ENCODE data around the gene TCF7L1. TPM values are rescaled to one million over a fixed set of nuclear protein-coding genes. Genes with fewer than 3 reads are reported as not detected.
"Not testable (repeated sequence)": the region's sequence is repeated elsewhere in the genome, so short reads cannot be mapped to it uniquely, and the experiment has no call there.

Gene TCF7L1
- polyA plus RNA-seq, 1 donor, result 50.7 TPM

DNA sequence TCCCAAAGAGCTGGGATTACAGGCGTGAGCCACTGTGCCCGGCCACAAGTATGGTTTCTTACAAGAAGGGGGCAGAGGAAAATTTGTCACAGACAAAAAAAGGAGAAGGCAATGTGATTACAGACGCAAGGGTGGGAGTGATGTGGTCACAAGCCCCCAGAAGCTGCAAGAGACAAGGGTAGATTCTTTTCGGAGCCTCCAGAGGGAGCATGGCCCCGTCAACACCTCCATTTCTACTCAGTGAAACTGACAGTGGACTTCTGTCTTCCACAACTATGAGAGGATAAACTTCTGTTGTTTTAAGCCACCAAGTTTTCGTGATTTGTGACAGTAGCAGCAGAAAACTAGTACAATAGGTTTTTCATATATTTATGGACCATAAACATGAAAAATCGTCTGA lies 2.1 kb upstream of the TCF7L1 start:
- peak; percentile 36 for DNase-seq

DNA sequence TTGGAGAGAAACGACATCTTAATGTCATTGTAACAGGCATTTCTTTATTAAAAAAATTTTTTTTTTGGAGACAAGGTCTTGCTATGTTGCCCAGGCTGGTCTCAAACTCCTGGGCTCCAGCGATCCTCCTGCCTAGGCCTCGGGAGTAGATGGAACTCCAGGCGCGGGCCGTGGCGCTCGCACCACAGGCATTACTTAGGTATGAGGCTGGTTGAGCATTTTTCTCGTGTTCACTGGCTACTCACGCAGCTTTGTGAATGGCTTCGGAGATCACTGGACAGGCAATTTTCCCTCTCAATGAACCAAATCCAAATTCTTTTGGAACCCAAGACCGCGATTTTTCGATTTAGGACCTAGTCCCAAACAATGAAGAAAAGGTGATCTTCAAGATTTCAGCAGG lies 795 bp upstream of the TCF7L1 start:
- DNase-seq, result no peak

DNA sequence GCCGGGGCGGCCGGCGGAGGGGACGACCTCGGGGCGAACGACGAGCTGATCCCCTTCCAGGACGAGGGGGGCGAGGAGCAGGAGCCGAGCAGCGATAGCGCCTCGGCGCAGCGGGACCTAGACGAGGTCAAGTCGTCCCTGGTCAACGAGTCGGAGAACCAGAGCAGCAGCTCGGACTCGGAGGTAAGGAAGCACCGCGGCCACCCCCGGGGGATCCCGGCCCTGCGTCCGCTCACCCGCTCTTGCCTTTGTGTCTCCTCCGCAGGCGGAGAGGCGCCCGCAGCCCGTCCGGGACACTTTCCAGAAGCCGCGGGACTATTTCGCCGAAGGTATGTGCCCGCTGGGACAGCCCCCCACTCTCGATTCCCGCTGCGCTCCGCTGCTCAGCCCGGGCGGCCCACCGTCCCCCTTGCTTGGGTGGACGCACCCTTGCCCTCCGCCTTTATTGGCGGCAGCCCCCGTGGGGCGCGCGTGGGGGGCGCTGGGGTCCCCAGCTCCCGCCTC lies 611 bp downstream of the TCF7L1 start:
- DNase-seq, result peak; percentile 32

DNA sequence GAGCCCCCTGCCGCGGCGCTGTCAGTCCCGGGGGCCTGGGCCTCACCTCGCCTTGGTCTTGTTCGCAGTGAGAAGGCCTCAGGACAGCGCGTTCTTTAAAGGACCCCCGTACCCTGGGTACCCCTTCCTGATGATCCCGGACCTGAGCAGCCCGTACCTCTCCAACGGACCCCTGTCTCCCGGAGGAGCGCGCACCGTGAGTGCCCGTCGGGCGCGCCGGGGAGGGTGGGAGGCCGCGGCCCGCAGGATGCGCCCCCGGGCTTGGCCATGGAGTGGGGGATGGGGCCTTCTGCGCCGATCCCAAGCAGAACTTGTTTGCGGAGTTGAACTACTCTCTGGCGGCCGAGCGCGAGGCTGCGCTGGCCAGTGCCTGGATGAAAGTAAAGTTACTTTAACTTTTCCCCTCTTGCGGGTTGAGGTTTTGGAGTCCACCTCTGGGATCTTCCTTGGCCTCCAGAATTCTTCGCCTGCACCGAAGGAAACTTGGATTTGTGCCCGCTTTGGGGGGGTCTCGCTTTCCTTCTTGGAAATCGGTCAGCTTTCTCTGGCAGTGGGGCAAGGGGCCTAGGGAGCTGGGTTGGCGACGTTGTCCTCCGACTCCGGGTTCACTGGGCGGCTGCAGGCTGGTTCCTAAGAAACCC lies 1.2 kb downstream of the TCF7L1 start:
- peak; percentile 65 for DNase-seq

DNA sequence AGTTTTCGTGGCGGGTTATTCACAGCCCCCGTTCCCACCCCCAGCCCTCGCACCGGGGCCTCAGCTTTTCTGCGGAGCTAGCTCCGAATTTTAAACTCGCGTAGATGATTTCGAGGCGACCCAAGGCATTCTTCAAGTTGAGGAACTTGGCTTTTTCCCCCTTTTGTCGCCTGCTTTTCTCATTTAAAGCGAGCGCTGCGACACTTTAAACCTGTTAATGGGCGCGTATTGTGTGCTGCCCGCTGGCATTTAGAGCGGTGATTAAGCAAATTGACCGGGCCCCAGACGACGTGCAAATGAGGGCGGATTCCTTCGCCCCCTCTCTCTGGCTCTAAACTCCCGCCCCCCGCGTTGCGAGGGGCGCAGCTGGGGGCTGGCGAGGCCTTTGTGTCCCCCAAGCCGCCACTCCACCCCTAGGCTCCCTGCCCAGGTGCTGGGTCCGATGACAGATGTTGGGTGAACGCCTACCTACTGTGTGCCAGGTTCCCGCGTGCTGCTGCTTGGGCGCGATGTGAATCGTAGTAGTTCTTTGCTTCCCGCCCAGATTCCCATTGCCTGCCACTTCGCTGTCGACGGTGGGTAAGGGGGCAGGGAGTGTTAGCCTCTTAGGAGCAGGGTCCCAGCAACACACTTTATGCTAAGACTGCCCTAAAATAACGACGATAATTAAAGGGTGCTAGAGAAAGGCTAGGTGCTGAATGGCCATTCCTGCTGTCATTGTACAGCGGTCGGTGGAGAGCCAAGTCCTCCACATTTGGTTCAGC lies 1.9 kb downstream of the TCF7L1 start:
- no peak for DNase-seq

DNA sequence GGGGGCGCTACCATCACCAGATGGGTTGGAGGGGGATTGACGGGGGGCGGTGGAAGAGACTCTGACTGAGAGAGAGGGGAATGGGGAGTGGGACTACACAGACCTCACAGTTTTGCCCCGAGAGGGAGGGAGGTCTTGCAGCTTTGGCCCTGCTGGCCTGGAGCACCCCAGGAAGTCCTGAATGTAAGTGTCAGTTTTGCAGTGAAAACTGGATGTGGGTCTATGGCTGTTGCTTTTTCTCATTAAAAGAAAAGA lies 2.4 kb downstream of the TCF7L1 start:
- DNase-seq, result no peak

DNA sequence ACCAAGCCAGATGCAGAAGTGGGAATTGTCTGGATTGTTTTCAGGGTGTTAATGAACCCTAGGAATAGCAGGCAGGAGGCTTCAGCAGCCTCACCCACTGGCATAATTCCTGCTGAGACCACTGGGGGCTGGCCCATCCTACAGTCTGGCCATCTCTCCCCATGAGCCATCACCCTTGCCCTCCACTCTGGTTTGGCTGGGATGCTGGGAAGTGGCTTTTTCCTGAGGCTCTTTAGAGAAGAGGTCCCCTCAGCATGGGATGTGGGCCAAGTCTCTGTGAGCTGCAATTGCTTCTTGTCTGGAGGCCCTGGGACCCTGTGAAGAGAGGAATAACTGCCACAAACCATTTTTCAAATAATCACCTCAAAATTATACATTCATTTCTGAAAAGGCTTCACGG lies 4.0 kb downstream of the TCF7L1 start:
- no peak for DNase-seq

DNA sequence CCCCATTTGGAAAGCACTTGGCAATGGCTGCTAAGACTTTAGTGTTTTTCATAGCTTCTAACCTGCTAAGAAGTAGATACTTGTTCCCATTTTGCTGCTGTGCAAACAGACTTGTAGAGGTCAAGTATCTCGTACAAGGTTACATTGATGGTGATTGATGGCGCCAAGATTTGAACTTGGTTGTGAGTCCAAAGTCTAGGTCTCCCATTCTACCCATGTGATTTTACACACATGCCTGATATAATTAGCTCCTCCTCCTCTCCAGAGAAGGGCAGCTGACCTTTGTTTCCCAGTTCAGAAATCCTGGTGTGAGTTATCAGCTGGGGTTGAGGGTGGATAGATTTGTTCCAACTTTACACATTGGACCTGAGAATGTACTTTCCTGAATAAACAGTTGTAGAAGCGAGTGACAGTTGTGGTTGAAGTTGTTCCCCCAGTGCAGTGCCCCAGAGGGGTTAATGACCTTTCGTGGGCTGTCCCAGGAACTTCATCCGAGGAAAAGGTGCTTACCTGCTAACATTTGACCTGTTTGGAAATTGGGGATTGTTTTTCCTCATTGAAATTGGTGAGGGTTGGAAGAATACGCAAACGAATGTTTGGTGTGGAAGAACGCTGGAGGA lies 10.4 kb downstream of the TCF7L1 start:
- DNase-seq, result no peak

DNA sequence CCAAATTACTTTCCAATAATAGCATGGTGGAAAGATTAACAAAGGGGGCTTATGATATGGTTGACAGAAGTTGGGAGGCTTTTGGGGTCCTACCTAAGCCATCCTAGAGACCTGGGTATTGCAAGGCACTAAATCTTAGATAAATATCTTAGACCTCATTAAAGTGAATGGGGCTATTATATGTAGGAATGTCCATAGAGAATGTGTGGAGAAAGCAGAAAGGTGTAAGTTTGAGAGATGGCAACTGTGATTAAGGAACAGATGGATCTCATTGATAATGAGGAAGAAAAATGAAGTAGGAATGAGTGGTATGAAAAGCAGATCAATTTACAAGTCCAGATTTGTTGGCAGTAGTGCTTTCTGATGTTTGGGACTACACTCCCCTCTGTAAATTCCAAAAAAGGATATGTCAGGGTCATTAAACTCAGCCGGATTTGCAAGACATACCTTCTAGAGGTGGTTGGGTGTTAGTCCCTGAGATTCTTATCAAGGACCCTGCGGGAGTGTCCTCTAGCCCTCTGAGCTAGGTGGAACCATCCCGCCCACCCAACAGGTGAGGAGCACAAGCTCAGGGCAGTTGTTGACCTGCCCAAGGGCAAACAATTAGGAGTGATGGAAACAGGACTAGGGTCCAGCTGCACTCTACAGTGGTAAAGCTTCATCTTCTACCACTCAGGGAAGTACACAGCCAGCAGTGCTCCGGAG lies 12.1 kb downstream of the TCF7L1 start:
- no peak for DNase-seq

DNA sequence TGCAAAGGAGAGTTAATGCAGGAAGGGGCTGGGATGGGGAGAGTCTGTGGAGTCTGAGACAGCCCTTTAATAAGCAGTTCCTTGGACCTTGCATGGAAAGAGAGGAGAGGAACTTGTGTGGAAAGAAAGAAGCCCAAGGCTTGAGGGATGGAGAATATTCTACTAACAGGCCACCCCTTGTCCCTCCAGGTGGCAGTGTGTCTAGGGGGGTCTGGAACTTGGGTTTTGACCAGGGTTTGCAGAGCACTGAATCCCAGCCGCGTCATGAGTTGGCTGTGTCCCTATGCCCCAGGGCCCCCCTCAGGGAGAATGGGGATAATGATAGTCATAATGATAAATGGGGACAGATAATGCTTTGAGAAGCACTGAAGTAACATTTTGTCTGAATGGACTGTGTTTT lies 15.0 kb downstream of the TCF7L1 start:
- DNase-seq, result no peak

DNA sequence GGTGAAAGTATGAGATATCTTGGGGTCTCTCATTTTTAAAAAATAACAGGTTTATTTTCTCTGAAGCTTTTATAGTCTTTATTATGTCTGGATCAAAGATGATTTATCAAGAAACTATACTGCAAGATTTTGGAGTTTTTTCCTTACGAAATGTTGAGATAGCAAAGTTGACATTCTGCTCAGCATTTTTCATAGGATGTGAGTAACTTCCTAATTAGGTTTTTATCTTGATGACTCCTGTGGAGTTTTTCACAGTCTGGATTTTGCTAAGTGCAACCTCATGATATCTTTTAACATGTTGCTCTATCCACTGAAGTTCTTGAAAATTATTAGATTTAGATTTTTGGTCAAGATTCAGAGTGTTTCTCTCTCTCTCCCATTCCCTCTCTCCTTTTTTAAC lies 17.8 kb downstream of the TCF7L1 start:
- DNase-seq, result no peak

DNA sequence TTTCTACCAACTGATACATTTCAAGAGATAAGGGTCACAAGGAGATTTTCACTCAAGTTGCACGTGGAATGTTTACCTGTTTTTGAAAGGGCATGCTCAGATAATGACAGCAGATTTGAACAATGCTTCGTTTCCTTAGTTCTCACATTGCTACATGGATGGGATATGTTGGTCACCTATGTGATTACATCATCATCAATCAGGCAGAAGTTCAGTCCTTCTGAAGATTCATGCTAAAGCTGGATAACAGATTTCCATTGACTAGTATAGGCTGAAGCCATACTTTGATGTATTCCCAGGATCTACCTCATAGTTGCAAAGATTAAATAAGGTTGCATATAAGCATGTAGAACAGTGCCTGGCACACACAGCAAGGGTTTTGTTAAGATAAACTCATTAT lies 19.7 kb downstream of the TCF7L1 start:
- no peak for DNase-seq

DNA sequence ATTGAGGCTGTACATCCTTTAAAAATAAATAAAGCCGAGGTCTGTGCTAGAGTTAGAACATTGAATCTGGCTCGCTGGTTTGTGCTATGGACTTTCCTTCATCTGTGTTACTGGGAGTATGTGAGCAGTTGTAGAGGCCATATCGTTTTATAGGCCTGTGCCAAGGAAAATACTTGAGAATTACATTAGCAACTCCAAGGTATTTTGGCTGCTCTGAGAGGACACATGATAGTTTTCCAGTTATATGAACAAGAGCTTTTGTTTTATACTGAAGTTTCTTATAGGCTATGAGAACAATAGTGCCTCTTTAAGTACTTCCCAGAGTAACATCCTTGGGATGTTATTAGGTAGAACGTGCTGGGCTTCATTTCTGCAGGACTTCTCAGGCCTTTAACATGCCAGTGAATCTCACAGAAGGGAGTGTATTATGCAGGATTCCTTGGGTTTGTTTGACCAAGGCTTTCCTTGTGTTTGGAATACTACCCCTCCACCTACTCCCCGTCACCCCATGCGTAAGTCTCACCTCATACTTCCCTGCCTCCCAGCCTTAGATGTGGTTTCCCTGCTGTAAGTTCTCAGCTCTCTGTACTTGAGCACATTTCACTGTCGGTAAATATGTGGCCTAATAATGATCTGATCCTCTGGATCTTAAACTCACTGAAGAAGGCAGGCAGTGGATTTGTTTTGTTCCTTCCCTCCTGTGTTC lies 21.0 kb downstream of the TCF7L1 start:
- no peak for DNase-seq

DNA sequence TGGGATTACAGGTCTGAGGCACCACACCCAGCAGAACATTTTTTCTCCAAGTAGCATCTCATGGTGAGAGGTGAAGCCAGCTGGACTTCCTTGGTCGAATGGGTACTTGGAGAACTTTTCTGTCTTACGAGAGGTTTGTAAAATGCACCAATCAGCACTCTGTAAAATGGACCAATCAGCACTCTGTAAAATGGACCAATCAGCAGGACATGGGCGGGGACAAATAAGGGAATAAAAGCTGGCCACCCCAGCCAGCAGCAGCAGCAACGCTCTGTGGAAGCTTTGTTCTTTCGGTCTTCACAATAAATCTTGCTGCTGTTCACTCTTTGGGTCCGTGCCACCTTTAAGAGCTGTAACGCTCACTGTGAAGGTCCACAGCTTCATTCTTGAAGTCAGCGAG lies 21.9 kb downstream of the TCF7L1 start:
- not testable (repeated sequence) for DNase-seq

DNA sequence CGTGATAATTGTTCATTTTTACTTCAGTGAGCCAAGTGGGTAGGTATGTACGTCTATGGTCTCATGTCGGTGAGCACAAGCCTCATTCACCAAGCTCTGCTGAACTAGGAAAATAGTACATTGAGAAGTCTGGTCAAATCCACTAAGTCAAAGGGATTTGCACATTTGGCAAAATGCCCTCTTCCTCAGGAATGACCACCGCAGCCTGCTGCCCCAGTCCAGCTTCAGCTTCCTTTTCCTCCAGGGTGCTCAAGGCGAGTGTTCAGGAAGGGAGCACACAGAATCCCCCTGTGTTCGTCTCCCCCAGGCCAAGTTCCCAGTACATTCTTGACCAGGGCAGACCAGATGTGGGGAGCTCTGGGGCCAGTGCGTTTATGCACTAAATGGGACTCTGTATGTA lies 23.0 kb downstream of the TCF7L1 start:
- DNase-seq, result no peak

DNA sequence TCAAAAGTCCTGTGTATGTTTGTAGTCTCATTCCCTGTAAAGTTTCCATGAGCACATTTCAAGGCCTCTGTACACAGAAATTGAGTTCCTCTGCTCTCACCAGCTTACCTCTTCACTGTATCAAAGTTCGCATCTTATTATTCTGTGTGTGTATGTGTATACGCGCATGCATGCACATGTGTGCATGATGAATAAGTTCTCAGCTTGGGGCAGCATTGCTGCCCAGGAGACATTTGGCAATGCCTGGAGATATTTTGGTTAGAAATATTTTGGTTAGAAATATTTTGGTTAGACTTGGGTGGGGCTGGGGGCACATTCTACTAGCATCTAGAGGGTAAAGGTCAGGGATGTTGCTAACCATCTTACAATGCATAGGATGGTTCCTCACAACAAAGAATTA lies 23.4 kb downstream of the TCF7L1 start:
- no peak for DNase-seq

DNA sequence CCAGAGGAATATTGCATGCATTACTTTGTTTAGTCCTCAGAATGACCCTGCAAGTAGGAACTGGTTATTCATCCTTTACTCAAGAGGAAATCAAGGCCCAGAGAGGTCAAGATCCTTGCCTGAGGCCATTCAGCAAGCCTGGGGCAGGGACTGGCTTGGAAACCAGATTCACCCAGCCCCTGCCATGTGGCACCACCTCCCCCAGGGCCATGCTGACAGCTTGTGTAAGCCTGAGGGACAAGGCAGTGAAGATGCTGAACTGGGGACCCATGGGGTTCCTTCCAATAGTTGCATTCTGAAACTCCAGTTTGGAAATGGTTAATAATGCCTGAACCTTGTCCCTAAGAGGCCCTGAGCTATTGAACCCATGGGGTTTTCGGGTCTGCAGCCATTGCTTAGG lies 24.2 kb downstream of the TCF7L1 start:
- DNase-seq, result no peak

DNA sequence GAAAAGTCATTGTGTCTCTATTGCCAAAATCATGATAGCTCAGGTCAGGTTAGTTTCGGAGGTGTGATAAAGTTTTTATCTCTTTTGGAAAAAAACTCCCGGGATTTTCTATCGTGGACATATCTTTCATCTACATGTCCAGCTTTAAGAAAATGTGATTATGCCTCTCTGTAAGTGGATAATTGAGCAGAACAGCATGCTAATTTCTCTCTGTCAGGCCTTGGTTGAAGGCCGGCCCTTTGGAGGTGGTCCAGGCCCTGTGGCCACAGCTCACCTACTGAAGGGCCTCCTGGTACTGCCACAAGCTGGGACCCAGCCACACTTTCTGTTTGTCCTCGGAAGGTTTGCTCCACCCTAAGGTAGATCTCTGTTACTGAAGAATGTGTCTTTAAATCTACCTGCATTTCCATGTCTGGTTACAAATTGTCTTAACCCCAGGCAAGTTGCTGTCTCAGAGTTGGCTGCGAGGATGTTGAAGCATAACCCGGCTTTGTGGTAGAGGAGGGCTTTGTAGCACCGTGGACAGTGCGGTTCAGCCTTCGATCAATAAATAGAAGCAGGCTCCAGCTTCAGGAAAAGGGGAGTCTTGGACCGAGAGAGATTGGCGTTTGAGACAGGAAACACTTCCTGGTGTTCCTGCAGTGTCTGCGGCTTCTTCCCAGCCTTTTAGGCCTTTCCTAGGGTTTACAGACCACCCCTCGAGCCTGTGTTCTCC lies 25.5 kb downstream of the TCF7L1 start:
- no peak for DNase-seq

DNA sequence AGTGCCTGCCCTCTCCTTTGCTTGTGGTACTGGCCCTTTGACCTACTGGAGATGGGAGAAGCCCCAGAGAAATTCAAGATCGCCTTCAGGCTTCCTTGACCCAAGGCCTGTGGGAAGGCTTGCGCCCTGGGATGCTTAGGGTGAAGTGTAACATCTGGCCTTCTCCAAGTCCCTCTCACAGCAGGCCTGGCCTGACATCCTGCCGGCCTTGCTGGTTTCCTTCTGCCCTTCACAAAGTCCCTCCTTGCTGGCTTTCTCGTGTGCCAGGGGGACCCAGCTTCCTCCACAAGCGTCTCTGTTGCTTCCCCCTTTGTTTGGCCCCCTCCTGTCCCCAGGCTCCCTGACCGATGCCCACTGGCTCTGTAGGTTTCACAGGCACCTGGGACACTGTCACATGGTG lies 26.4 kb downstream of the TCF7L1 start:
- no peak for DNase-seq

DNA sequence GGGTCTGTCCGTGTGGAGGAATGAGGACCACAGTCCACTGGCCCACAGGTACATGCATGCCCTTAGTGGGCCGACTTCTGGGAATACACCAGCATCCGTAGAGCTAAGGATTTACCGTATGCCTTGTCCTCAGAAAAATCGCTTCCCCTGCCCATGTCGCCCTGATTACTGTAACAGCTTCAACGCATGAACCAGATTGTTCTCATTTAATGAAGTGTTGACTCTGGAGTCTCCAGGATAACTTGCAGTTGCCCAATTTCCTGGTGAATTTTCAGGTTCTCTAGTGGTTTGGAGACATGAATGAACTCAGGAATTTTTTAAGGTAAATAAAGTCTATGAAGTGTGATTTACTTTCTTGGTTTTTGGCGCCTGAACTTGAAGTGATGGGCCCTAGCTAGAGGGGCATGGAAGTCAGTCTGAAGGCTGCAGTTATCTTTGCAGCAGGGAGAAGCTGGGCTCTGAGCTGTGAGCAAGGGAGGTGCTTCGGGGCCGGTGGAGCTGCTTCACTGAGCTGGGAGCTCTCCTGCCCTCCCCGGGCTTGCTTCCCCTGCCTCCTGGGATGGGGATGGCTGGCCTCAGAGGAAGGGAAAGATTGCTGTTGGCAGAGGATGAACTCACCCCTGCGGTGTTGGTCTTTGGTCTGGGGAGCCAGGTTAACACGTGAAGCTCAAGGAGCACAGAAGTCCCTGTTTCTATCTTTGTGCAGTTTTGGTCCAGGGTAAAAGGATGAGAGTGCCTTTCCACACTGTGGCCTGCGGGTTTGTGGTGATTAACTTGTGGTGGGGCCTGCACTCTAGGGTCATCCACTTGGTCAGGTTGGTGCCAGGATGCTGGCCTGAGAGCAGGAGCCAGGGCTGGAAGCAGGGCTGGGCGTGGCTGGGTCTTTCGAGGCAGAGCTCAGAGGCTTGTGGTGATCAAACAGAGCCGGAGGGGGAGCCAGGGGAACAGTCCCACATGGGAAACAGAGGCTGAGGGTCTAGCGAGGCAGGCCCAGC lies 28.1 kb downstream of the TCF7L1 start:
- no peak for DNase-seq

Data from left kidney (tissue), 2 donors.